Breast epithelium (tissue), 3 donors: ENCODE results near the gene ADPRHL1.

ENCODE experiments used
- CTCF ChIP-seq, 3 donors: fragments of 450-650 bp; IDR thresholded peaks; one replicate each; pipeline ENCODE4 v1.5.1; 2016 to 2017; ENCODE audit warnings: antibody characterized with exemption in 3 of 3, mild to moderate bottlenecking in 3 of 3, moderate library complexity in 3 of 3
- POLR2A ChIP-seq: fragments of 450-650 bp; IDR thresholded peaks from one replicate; pipeline ENCODE4 v1.6.1; 2016; ENCODE audit warnings: antibody characterized with exemption, mild to moderate bottlenecking, moderate library complexity

- TF ChIP-seq CTCF (IDR thresholded peaks at IDR 0.05) (no peak), POLR2A (no peak)
Measured at GRCh38 chr13:113432506-113433270, 20.6 kb downstream of the ADPRHL1 start.
